ENCODE results near the gene PREX1. TPM values are rescaled to one million over a fixed set of nuclear protein-coding genes. Genes with fewer than 3 reads are reported as not detected.

PREX1 gene
- total RNA-seq, 2 experiments from 2014 or later, result 20.7 to 25.3 TPM

DNA sequence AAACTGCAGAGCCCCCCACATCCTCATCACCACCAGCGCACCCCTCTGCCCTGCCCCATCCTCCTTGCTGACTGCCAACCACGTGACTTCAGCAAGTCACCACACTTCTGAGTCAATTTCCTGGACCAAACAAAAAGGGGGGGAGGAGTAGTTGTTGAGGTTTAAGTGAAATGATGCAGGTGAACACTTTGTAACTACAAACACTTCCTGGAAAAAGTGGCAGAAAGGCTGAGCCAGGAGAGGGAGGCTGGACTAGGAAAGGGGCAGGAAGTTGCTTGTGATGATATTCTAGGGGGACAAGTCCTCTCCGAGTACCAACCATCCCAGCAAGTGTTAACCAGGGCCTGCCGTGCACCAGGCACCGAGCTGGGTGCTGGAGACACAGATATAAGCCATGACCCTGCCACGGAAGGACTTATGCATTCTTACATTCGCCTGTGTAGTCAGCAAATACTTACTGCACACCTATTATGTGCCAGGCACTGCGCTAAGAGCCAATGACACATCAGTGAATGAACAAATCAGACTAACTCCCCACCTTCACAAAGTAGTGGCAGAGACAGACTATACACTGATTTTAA lies 67.3 kb downstream of the PREX1 start:
- peak; percentile 77 for DNase-seq (ENCODE audit: low spot score)

DNA sequence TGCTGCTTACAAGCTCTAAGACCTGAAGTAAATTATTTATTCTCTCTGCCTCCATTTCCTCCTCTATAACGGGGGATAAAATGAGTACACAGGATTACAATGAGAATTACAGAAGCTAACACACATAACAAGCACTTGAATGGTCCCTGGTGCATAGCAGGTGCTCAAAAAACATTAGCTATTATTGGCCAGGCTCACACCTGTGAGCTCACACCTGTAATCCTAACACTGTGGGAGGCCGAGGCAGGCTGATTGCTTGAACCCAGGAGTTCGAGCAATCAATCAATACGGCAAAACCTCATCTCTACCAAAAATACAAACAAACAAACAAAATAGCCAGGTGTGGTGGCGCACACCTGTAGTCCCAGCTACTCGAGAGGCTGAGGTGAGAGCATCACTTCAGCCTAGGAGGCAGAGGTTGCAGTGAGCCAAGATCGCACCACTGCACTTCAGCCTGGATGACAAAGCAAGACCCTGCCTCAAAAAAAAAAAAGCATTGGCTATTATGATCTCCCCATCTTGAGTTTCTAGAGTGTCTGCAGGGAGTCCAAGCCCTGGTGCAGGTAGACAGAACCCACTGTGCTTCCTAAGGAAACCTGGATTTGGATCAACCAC lies 68.1 kb downstream of the PREX1 start:
- intact Hi-C loops (cut with micrococcal nuclease; ENCODE audit: unreplicated experiment), result loop anchor here (2.0 kb wide), 1 partner anchor 59 kb away; no protein-coding TSS in a partner anchor
- peaks cover 12% of the 10 kb centered on the region; the same call in 1 of the 2 replicates for H3K9me3 ChIP-seq (ENCODE audit: low read length)
- DNase-seq (ENCODE audit: low spot score), result peak; percentile 27
- no peaks in the 10 kb centered on the region for H3K9me2 ChIP-seq (ENCODE audit: insufficient read depth, low read length)
- no peaks in the 10 kb centered on the region for H4K20me1 ChIP-seq (ENCODE audit: insufficient read depth, low read length)
- H3K27ac ChIP-seq (ENCODE audit: low read depth, low read length, poor library complexity, severe bottlenecking), result peak overlapping the region; percentile 80
- peak overlapping the region; percentile 50 for H3K4me2 ChIP-seq (ENCODE audit: low read length)
- BruUV-seq (replicated peaks), result no TSS peak
- peaks cover 20% of the 10 kb centered on the region for H3K36me3 ChIP-seq (ENCODE audit: insufficient read depth, low read length)
- H3K79me2 ChIP-seq (ENCODE audit: insufficient read depth, low read depth, low read length), result no peaks in the 10 kb centered on the region
- POLR2A ChIA-PET, result interaction anchor here (0.7 to 1.0 kb wide), 6 partner anchors 8 to 1781 kb away, joined by 3 to 6 read pairs (median 3); no protein-coding TSS in a partner anchor
- CTCF ChIA-PET (ENCODE audit: unreplicated experiment), result interaction anchor here (1.0 kb wide), 1 partner anchor 13 kb away, joined by 3 read pairs; no protein-coding TSS in a partner anchor
- peaks cover 45% of the 10 kb centered on the region for H3K4me1 ChIP-seq (ENCODE audit: insufficient read depth, low read length, poor library complexity, severe bottlenecking)
- peak overlapping the region; percentile 33 for H3K4me3 ChIP-seq (ENCODE audit: low read depth, low read length, poor library complexity, severe bottlenecking)
- no peak for TF ChIP-seq EZH2phosphoT487 (IDR thresholded peaks at IDR 0.05; ENCODE audit: borderline replicate concordance, low read depth, low read length)
- TF ChIP-seq, protein P1, sequence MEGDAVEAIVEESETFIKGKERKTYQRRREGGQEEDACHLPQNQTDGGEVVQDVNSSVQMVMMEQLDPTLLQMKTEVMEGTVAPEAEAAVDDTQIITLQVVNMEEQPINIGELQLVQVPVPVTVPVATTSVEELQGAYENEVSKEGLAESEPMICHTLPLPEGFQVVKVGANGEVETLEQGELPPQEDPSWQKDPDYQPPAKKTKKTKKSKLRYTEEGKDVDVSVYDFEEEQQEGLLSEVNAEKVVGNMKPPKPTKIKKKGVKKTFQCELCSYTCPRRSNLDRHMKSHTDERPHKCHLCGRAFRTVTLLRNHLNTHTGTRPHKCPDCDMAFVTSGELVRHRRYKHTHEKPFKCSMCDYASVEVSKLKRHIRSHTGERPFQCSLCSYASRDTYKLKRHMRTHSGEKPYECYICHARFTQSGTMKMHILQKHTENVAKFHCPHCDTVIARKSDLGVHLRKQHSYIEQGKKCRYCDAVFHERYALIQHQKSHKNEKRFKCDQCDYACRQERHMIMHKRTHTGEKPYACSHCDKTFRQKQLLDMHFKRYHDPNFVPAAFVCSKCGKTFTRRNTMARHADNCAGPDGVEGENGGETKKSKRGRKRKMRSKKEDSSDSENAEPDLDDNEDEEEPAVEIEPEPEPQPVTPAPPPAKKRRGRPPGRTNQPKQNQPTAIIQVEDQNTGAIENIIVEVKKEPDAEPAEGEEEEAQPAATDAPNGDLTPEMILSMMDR (conservative IDR thresholded peaks at IDR 0.05; ENCODE audit: low read length), result no peak
- peak overlapping the region; percentile 53; the same call in 1 of the 2 replicates for H2AFZ ChIP-seq (ENCODE audit: low read length)

More for the DNA sequence above, 67.3 kb downstream of the PREX1 start:
- peak overlapping the region; percentile 53; the same call in 1 of the 2 replicates for H2AFZ ChIP-seq (ENCODE audit: low read length)
- peak overlapping the region; percentile 50 for H3K4me2 ChIP-seq (ENCODE audit: low read length)
- H3K79me2 ChIP-seq (ENCODE audit: insufficient read depth, low read depth, low read length), result no peaks in the 10 kb centered on the region
- no peak for TF ChIP-seq EZH2phosphoT487 (IDR thresholded peaks at IDR 0.05; ENCODE audit: borderline replicate concordance, low read depth, low read length)
- TF ChIP-seq, protein P1 (conservative IDR thresholded peaks at IDR 0.05; ENCODE audit: low read length), result no peak
- no peaks in the 10 kb centered on the region for H4K20me1 ChIP-seq (ENCODE audit: insufficient read depth, low read length)
- POLR2A ChIA-PET, result no interaction called here
- no peaks in the 10 kb centered on the region for H3K9me2 ChIP-seq (ENCODE audit: insufficient read depth, low read length)
- H3K4me3 ChIP-seq (ENCODE audit: low read depth, low read length, poor library complexity, severe bottlenecking), result peak overlapping the region; percentile 33
- CTCF ChIA-PET (ENCODE audit: unreplicated experiment), result no interaction called here
- H3K27ac ChIP-seq (ENCODE audit: low read depth, low read length, poor library complexity, severe bottlenecking), result peak overlapping the region; percentile 80
- 0 out of 2 replicates have a peak, but pooled peaks cover 4% of the 10 kb centered on the region for H3K9me3 ChIP-seq (ENCODE audit: low read length)
- H3K4me1 ChIP-seq (ENCODE audit: insufficient read depth, low read length, poor library complexity, severe bottlenecking), result peaks cover 45% of the 10 kb centered on the region
- BruUV-seq (replicated peaks), result no TSS peak
- intact Hi-C loops (cut with micrococcal nuclease; ENCODE audit: unreplicated experiment), result loop anchor here (2.0 kb wide), 1 partner anchor 58 kb away; no protein-coding TSS in a partner anchor
- peaks cover 12% of the 10 kb centered on the region for H3K36me3 ChIP-seq (ENCODE audit: insufficient read depth, low read length)

Measured in OCI-LY7 (cell line).